WERI-Rb-1 (cell line): ENCODE measurements around the gene ACOT7.
"Not testable (repeated sequence)": the region's sequence is repeated elsewhere in the genome, so short reads cannot be mapped to it uniquely, and the experiment has no call there.

Source experiments
- DNase-seq: peaks from one replicate; pipeline ENCODE4 v3.0.0-alpha.2; 2020
- H3K27ac ChIP-seq: fragments of 250-450 bp; sonication (Bioruptor Pico); 2 replicates; pipeline ENCODE4 v1.5.1; 2020; ENCODE audit warnings: mild to moderate bottlenecking, moderate library complexity
- H3K27me3 ChIP-seq: fragments of 250-450 bp; sonication (Bioruptor Pico); 2 replicates; pipeline ENCODE4 v1.5.1; 2021; ENCODE audit warnings: mild to moderate bottlenecking, low read depth, moderate library complexity; ENCODE audit not compliant: insufficient read depth, severe bottlenecking
- H3K36me3 ChIP-seq: fragments of 250-450 bp; sonication (Bioruptor Pico); 2 replicates; pipeline ENCODE4 v1.5.1; 2020; ENCODE audit warnings: mild to moderate bottlenecking, moderate library complexity
- H3K4me3 ChIP-seq: 2 replicates; pipeline ENCODE4 v1.5.1; 2011; ENCODE audit warnings: low read depth, mild to moderate bottlenecking, control low read depth, low read length
- H3K9me3 ChIP-seq: fragments of 250-450 bp; sonication (Bioruptor Pico); 2 replicates; pipeline ENCODE4 v1.5.1; 2021; ENCODE audit warnings: mild to moderate bottlenecking, moderate library complexity; ENCODE audit not compliant: severe bottlenecking
- TF ChIP-seq, protein P1 (sequence below): IDR thresholded peaks from 2 replicates; pipeline ENCODE4 v1.5.1; 2011; ENCODE audit warnings: low read depth, mild to moderate bottlenecking, control low read depth, inconsistent platforms, low read length

Gene ACOT7

GRCh38 chr1:6384962-6385361 is 8.6 kb downstream of the ACOT7 start:
- Histone ChIP-seq H3K9me3 (peaks cover 2% of the 10 kb centered on the region), H3K4me3 (no peak overlapping the region), H3K27me3 (no peaks in the 10 kb centered on the region), H3K36me3 (peaks cover 5% of the 10 kb centered on the region), H3K27ac (no peak overlapping the region)
- TF ChIP-seq, protein P1, sequence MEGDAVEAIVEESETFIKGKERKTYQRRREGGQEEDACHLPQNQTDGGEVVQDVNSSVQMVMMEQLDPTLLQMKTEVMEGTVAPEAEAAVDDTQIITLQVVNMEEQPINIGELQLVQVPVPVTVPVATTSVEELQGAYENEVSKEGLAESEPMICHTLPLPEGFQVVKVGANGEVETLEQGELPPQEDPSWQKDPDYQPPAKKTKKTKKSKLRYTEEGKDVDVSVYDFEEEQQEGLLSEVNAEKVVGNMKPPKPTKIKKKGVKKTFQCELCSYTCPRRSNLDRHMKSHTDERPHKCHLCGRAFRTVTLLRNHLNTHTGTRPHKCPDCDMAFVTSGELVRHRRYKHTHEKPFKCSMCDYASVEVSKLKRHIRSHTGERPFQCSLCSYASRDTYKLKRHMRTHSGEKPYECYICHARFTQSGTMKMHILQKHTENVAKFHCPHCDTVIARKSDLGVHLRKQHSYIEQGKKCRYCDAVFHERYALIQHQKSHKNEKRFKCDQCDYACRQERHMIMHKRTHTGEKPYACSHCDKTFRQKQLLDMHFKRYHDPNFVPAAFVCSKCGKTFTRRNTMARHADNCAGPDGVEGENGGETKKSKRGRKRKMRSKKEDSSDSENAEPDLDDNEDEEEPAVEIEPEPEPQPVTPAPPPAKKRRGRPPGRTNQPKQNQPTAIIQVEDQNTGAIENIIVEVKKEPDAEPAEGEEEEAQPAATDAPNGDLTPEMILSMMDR, result no peak
- no peak for DNase-seq

DNA sequence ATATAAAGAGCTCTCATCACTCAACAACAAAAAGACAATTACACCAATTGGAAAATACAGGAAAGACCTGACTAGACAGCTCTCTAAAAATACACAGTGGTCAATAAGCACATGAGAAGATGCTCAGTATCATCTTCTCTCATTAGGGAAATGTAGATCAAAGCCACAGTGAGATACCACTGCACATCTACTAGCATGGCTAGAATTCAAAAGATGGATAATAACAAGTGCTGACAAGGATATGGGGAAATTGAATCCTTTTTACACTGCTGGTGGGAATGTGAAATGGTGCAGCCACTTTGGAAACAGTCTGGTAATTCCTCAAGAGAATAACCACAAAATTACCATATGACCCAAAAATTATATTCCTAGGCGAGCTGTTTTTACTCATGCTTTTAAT is 9.4 kb downstream of the ACOT7 start:
- H3K4me3 ChIP-seq, result no peak overlapping the region

DNA sequence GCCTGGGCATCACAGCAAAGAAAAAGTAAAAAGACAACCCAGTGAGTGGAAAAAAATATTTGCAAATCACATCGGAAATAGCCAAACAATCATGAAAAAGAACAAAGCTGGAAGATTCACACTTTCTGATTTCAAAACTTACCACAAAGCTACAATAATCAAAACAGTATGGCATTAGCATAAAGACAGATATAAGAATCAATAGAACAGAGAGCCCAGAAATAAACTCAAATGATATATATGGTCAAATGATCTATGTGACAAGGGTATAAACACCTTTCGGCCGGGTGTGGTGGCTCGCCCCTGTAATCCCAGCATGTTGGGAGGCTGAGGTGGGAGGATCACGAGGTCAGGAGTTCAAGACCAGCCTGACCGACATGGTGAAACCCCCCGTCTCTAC is 13.5 kb downstream of the ACOT7 start:
- no peaks in the 10 kb centered on the region; the same call in none of the 2 replicates for H3K36me3 ChIP-seq
- no peaks in the 10 kb centered on the region for H3K27me3 ChIP-seq
- no peak overlapping the region for H3K4me3 ChIP-seq
- H3K27ac ChIP-seq, result no peak overlapping the region
- no peak for DNase-seq
- TF ChIP-seq, protein P1, result no peak
- H3K9me3 ChIP-seq, result peaks cover 2% of the 10 kb centered on the region

More for the DNA sequence above, 9.4 kb downstream of the ACOT7 start:
- H3K27ac ChIP-seq, result no peak overlapping the region
- TF ChIP-seq, protein P1, result no peak
- peaks cover 2% of the 10 kb centered on the region for H3K9me3 ChIP-seq
- H3K36me3 ChIP-seq, result peaks cover 1% of the 10 kb centered on the region
- no peak for DNase-seq
- no peaks in the 10 kb centered on the region for H3K27me3 ChIP-seq

DNA sequence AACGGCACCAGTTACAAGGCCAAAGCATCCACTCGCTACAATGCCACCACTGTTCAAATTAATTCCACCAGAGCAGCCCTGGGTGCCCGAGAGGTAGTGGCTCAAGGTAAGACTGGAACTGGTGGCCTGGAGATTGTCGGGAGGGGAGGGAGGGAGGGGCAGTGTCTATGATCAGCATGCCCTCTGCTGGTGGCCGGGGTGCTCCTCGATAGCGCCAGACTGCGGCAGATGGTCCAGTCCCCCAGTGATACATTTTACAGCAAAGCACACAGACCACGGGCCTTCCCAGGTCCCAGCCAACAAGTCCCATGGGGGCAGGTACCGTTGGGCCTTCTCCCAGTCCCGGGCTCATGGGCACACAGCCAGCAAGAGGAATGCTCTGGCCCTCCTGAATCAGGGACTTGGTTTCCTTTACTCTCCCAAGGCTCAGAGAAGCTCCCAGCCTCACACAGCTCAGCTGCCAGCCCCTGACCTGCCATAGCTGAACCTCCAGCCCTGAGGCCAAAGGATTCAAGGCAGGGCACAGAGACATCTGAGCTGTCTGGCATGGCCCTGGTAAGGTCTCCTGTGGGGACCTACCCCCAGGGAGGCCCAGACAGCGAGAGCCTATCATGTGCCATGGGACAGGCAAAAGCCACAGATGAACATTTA is 15.3 kb downstream of the ACOT7 start:
- TF ChIP-seq, protein P1, result peak; percentile 80
- Histone ChIP-seq H3K27ac (peak overlapping the region; percentile 68), H3K4me3 (no peak overlapping the region), H3K36me3 (no peaks in the 10 kb centered on the region; the same call in 1 of the 2 replicates), H3K27me3 (no peaks in the 10 kb centered on the region), H3K9me3 (peaks cover 2% of the 10 kb centered on the region)
- DNase-seq, result peak; percentile 88

DNA sequence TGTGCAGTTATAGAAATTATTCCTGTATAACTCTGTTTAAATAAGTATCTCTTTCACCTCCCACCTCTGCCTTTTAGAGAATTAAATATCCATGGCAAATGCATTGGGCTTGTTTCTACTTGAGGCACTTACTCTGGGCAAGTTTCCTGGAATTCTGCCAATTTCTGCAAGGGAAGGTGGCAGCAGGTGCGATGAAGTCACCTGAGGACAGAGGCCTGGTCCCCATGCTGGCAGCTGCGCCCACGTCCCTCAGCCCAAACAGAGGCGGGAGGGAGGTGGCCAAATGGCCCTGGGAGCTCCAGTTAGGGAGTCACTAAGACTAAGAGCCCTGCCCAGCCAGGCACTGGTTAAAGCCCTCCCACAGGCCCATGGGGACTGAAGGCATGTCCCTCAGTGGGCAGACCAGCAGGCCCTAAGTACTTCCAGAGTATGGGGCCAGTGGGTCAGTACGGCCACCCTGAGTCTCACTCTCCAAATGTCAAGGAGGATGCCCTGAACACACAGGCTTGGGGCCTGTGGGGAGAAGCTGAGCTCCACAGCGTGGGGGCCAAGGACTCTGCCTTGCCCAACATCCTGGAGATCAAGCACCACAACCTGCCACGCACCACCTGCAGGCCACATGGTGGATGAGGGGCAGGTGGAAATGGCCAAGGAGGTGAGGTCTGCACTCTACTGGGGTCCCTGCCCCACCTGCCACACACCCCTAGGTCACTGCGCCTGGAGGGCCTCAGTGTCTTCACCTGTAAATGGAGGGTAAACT is 19.4 kb downstream of the ACOT7 start:
- DNase-seq, result no peak
- Histone ChIP-seq H3K36me3 (no peaks in the 10 kb centered on the region; the same call in 1 of the 2 replicates), H3K27me3 (no peaks in the 10 kb centered on the region), H3K9me3 (no peaks in the 10 kb centered on the region), H3K4me3 (no peak overlapping the region), H3K27ac (no peak overlapping the region)
- TF ChIP-seq, protein P1, result no peak

GRCh38 chr1:6372236-6372635 is 21.3 kb downstream of the ACOT7 start:
- H3K36me3 ChIP-seq, H3K4me3 ChIP-seq, H3K27ac ChIP-seq, H3K27me3 ChIP-seq, DNase-seq, H3K9me3 ChIP-seq: not testable (repeated sequence)
